Natural killer cell (primary cell): ENCODE measurements around the gene PRKRIP1. TPM values are rescaled to one million over a fixed set of nuclear protein-coding genes. Genes with fewer than 3 reads are reported as not detected.

Experiments used
- ATAC-seq, 3 donors: fragments of 150-1000 bp in 2 of 3; fragments of 200-7000 bp in 1 of 3; cut with Tn5 transposase; 1 replicate in 1 of 3; 2 replicates in 2 of 3; pipeline ENCODE4 v1.10.0; 2021; ENCODE audit warnings: mild to moderate bottlenecking in 2 of 3, moderate library complexity in 2 of 3
- DNase-seq, 2 donors: peaks; one replicate each; pipeline versions ENCODE4 v3.0.0 to v3.0.0-alpha.2; 2013 to 2021; ENCODE audit warnings: mixed read lengths in 1 of 2
- H3K27ac ChIP-seq: one replicate; pipeline ENCODE4 v1.5.1; 2013; ENCODE audit warnings: mild to moderate bottlenecking, low read length
- H3K27me3 ChIP-seq: one replicate; pipeline ENCODE4 v1.6.1; 2013; ENCODE audit warnings: low read length; ENCODE audit not compliant: control insufficient read depth, insufficient read depth
- H3K36me3 ChIP-seq: one replicate; pipeline ENCODE4 v1.6.1; 2013; ENCODE audit warnings: low read length; ENCODE audit not compliant: control insufficient read depth, insufficient read depth
- H3K4me1 ChIP-seq: one replicate; pipeline ENCODE4 v1.6.1; 2013; ENCODE audit warnings: low read length; ENCODE audit not compliant: control insufficient read depth, insufficient read depth
- H3K4me3 ChIP-seq: one replicate; pipeline ENCODE4 v1.5.1; 2013; ENCODE audit warnings: low read length
- H3K9me3 ChIP-seq: one replicate; pipeline ENCODE4 v1.6.1; 2013; ENCODE audit warnings: low read length; ENCODE audit not compliant: control insufficient read depth, insufficient read depth
- H3K27ac Mint-ChIP-seq, 2 donors: one replicate each; pipeline ENCODE4 v1.8.0; 2022; ENCODE audit warnings: mild to moderate bottlenecking in 2 of 2, mixed read lengths in 2 of 2, moderate library complexity in 1 of 2
- H3K27me3 Mint-ChIP-seq, 2 donors: one replicate each; pipeline ENCODE4 v1.8.0; 2022; ENCODE audit warnings: low read depth in 2 of 2, mixed read lengths in 2 of 2
- H3K36me3 Mint-ChIP-seq: one replicate; pipeline ENCODE4 v1.8.0; 2022; ENCODE audit warnings: mixed read lengths
- H3K4me1 Mint-ChIP-seq, 2 donors: one replicate each; pipeline ENCODE4 v1.8.0; 2022; ENCODE audit warnings: mixed read lengths in 2 of 2
- H3K4me3 Mint-ChIP-seq: one replicate; pipeline ENCODE4 v1.8.0; 2022; ENCODE audit warnings: mild to moderate bottlenecking, moderate library complexity, mixed read lengths
- H3K9me3 Mint-ChIP-seq, 2 donors: one replicate each; pipeline ENCODE4 v1.8.0; 2022; ENCODE audit warnings: mixed read lengths in 2 of 2
- WGBS: methylation state at CpG from one replicate; pipeline ENCODE4 v1.1.7; 2013; ENCODE audit warnings: missing lambda C conversion rate; ENCODE audit not compliant: insufficient coverage; 5-methylcytosine and 5-hydroxymethylcytosine counted together
- intact Hi-C: fragments of 100-400 bp; cut with micrococcal nuclease; formaldehyde crosslinking; loops from one replicate; pipeline ENCODE4 v1.14.2; 2022
- total RNA-seq, 4 donors: library from RNA; stranded (reverse); fragments of 120-200 nt in 1 of 4; gene quantifications; one replicate each; pipeline versions ENCODE4 v1.2.3 to v1.2.4, GENCODE V29; 2013 to 2022
- TF ChIP-seq, protein P1 (sequence below): fragments of 200-600 bp; IDR thresholded peaks from one replicate; pipeline ENCODE4 v1.8.0; 2022; ENCODE audit warnings: antibody characterized with exemption

Gene PRKRIP1
- total RNA-seq, 3 donors from 2014 or later (not counting 1 experiment from before 2014, with no cell fraction given), result 38.2 to 44.2 (median 39.5) TPM

DNA sequence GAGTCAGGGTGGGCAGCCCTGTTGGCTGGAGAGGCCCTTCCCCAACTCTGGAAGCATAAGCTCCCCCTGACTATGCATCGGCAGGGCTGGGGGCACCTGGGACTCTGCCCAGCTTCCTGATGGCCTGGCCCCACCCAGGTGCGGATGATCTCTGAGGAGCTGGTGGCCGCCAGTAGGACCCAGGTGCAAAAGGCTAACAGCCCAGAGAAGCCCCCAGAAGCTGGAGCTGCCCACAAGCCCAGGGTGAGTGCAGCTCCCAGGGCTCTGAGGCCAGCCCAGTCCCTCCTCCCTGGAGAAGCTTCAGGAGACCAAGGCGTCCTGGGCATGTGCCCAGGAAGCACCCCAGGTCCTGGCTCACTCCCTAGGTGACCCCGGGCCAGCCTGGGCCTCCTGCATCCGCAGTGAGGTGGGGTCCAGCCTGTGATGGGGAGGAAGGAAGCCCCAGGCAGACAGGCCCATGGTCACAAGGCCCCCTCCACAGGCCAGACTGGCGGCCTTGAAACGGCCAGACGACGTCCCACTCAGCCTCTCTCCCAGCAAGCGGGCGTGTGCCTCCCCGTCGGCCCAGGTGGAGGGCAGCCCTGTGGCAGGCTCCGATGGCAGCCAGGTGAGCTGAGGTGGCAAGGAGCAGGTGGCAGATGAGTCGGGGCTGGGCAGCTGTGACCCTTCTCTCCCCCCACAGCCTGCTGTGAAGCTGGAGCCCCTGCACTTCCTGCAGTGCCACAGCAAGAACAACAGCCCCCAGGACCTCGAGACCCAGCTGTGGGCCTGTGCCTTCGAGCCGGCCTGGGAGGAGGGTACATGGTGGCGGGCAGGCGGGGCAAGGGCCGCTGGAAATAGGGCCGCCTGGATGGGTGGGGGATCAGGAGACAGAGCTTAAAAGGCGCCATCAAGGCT is 71.7 kb downstream of the PRKRIP1 start:
- Histone ChIP-seq H3K27ac (no peak overlapping the region), H3K27me3 (no peaks in the 10 kb centered on the region), H3K4me3 (no peak overlapping the region), H3K4me1 (peaks cover 25% of the 10 kb centered on the region), H3K36me3 (peaks cover 19% of the 10 kb centered on the region), H3K9me3 (no peaks in the 10 kb centered on the region)
- no peak overlapping the region for H3K27ac Mint-ChIP-seq
- WGBS, result 96% methylated on average over 24 of the region's 24 CpGs
- no peak for ATAC-seq
- intact Hi-C loops, result no loop called here
- H3K36me3 Mint-ChIP-seq, result no peaks in the 10 kb centered on the region
- H3K9me3 Mint-ChIP-seq, result no peaks in the 10 kb centered on the region
- H3K4me1 Mint-ChIP-seq, result peaks cover 12 to 34% of the 10 kb centered on the region in 2 donors
- H3K4me3 Mint-ChIP-seq, result no peak overlapping the region
- no peak for DNase-seq
- no peaks in the 10 kb centered on the region for H3K27me3 Mint-ChIP-seq
- TF ChIP-seq, protein P1, sequence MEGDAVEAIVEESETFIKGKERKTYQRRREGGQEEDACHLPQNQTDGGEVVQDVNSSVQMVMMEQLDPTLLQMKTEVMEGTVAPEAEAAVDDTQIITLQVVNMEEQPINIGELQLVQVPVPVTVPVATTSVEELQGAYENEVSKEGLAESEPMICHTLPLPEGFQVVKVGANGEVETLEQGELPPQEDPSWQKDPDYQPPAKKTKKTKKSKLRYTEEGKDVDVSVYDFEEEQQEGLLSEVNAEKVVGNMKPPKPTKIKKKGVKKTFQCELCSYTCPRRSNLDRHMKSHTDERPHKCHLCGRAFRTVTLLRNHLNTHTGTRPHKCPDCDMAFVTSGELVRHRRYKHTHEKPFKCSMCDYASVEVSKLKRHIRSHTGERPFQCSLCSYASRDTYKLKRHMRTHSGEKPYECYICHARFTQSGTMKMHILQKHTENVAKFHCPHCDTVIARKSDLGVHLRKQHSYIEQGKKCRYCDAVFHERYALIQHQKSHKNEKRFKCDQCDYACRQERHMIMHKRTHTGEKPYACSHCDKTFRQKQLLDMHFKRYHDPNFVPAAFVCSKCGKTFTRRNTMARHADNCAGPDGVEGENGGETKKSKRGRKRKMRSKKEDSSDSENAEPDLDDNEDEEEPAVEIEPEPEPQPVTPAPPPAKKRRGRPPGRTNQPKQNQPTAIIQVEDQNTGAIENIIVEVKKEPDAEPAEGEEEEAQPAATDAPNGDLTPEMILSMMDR, result no peak

DNA sequence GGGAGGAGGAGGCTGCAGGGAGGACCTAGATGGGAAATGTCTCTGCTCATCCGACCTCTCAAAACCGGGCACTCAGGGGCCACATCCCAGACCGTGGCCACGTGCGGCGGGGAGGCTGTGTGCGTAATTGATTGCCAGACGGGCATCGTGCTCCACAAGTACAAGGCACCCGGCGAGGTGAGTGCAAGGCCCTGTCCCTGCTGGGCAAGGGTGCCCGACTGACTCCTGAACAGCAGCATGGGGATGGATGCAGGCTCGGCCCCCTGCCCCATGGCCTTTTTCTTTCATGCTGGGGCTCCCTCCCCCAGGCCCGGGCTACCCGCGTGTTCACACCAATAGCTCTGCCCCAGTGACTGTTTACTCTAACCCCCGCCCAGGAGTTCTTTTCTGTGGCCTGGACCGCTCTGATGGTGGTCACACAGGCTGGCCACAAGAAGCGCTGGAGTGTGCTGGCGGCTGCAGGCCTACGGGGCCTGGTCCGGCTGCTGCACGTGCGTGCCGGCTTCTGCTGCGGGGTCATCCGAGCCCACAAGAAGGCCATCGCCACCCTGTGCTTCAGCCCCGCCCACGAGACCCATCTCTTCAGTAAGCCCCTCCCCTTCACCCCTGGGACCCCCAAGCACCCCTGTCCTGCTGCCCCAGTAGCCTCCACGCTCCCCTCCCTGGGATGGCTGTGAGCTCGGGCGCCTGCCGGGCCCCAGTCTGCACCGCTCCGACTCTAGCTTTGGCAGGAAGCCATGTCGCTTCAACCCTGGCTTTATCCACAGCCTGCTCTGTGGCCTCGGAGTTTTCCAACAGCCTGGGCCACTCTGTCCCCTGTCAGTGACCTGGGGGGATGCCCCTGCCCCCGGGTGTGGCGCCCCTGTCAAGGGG is 72.6 kb downstream of the PRKRIP1 start:
- Mint-ChIP-seq H3K36me3 (no peaks in the 10 kb centered on the region), H3K9me3 (no peaks in the 10 kb centered on the region), H3K4me3 (no peak overlapping the region), H3K27ac (no peak overlapping the region), H3K27me3 (no peaks in the 10 kb centered on the region), H3K4me1 (peaks cover 10 to 31% of the 10 kb centered on the region in 2 donors)
- Histone ChIP-seq H3K9me3 (no peaks in the 10 kb centered on the region), H3K27ac (no peak overlapping the region), H3K4me3 (no peak overlapping the region), H3K4me1 (peaks cover 20% of the 10 kb centered on the region), H3K27me3 (no peaks in the 10 kb centered on the region), H3K36me3 (peaks cover 25% of the 10 kb centered on the region)
- 86% methylated on average over 40 of the region's 40 CpGs for WGBS
- TF ChIP-seq, protein P1, result no peak
- ATAC-seq (no peak), DNase-seq (no peak)
- intact Hi-C loops, result no loop called here

DNA sequence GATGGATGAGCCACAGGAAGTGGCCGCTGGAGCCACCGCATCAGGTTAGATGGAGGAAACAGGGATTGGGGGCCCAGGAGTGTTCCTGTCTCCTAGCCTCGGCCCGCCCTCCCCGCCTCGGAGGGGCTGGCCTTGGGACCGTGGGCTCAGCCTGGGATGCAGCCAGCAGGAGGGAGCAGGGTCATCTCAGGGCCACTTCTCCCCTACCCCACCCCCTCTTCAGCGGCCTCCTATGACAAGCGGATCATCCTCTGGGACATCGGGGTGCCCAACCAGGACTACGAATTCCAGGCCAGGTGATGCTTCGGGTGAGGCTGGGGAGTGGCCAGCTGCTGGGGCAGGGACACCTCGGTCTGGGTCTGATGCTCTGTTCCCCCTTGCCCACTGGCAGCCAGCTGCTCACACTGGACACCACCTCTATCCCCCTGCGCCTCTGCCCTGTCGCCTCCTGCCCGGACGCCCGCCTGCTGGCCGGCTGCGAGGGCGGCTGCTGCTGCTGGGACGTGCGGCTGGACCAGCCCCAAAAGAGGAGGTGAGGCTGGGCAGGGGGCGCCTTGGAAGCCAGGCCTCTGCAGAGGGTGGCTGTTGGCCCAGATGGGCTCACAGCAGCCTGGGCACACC is 73.3 kb downstream of the PRKRIP1 start:
- H3K36me3 Mint-ChIP-seq, result no peaks in the 10 kb centered on the region
- ATAC-seq (no peak), DNase-seq (no peak)
- H3K9me3 Mint-ChIP-seq, result no peaks in the 10 kb centered on the region
- Histone ChIP-seq H3K27ac (no peak overlapping the region), H3K4me3 (no peak overlapping the region), H3K27me3 (no peaks in the 10 kb centered on the region), H3K9me3 (no peaks in the 10 kb centered on the region), H3K4me1 (peaks cover 12% of the 10 kb centered on the region), H3K36me3 (peaks cover 26% of the 10 kb centered on the region)
- no peak overlapping the region for H3K4me3 Mint-ChIP-seq
- H3K27ac Mint-ChIP-seq, result no peak overlapping the region
- H3K4me1 Mint-ChIP-seq, result peaks cover 3 to 24% of the 10 kb centered on the region in 2 donors
- TF ChIP-seq, protein P1, result no peak
- 92% methylated on average over 24 of the region's 24 CpGs for WGBS
- no peaks in the 10 kb centered on the region for H3K27me3 Mint-ChIP-seq
- intact Hi-C loops, result no loop called here
